SU-DHL-6 (cell line): ENCODE measurements around the gene PGAP3.
A peak's percentile ranks its signal among the peaks of the same experiment; 100 is the strongest.

Experiments used
- H2AFZ ChIP-seq: fragments of 200-600 bp; sonication (generic); 2 replicates; pipeline ENCODE4 v1.6.1; 2014; ENCODE audit warnings: low read depth, mild to moderate bottlenecking, moderate library complexity, mixed read lengths, antibody characterized with exemption, low read length; ENCODE audit not compliant: severe bottlenecking
- H3F3A ChIP-seq: fragments of 200-600 bp; shearing (Covaris generic); 2 replicates; pipeline ENCODE4 v1.6.0; 2016; ENCODE audit warnings: antibody characterized with exemption, mild to moderate bottlenecking; ENCODE audit not compliant: insufficient read depth
- H3K27ac ChIP-seq: fragments of 200-600 bp; sonication (generic); 2 replicates; pipeline ENCODE4 v1.5.1; 2016; ENCODE audit warnings: low read depth, mild to moderate bottlenecking, low read length, moderate library complexity, mixed read lengths
- H3K27me3 ChIP-seq: fragments of 200-600 bp; sonication (generic), shearing (Covaris generic); 2 replicates; pipeline ENCODE4 v1.6.0; 2014; ENCODE audit warnings: mild to moderate bottlenecking, low read length
- H3K36me3 ChIP-seq: fragments of 200-600 bp; sonication (generic); 2 replicates; pipeline ENCODE4 v1.6.1; 2014; ENCODE audit warnings: mild to moderate bottlenecking, low read length, mixed read lengths
- H3K4me2 ChIP-seq: fragments of 300-600, 200-600 bp; shearing (Covaris generic), sonication (generic); 2 replicates; pipeline ENCODE4 v1.6.0; 2014; ENCODE audit warnings: low read length, low read depth, mild to moderate bottlenecking; ENCODE audit not compliant: poor library complexity, severe bottlenecking
- H3K4me3 ChIP-seq: fragments of 200-600 bp; sonication (generic); 2 replicates; pipeline ENCODE4 v1.5.1; 2014; ENCODE audit warnings: antibody characterized with exemption, low read length, mild to moderate bottlenecking, mixed read lengths; ENCODE audit not compliant: insufficient read depth, poor library complexity, severe bottlenecking
- H3K79me2 ChIP-seq: fragments of 200-600 bp; sonication (generic); 2 replicates; pipeline ENCODE4 v1.6.1; 2014; ENCODE audit warnings: mild to moderate bottlenecking, low read length, moderate library complexity; ENCODE audit not compliant: insufficient read depth
- H3K9ac ChIP-seq: fragments of 200-600 bp; sonication (generic); 2 replicates; pipeline ENCODE4 v1.7.0; 2014; ENCODE audit warnings: mild to moderate bottlenecking, low read length
- H3K9me2 ChIP-seq: fragments of 200-600 bp; sonication (generic); replicated peaks from 2 replicates; pipeline ENCODE4 v1.6.1; 2014; ENCODE audit warnings: low read length; ENCODE audit not compliant: insufficient read depth
- H3K9me3 ChIP-seq: fragments of 200-600 bp; sonication (generic); 2 replicates; pipeline ENCODE4 v1.6.1; 2014; ENCODE audit warnings: low read length, mixed read lengths; ENCODE audit not compliant: insufficient read depth
- H4K20me1 ChIP-seq: fragments of 200-600 bp; sonication (generic); 2 replicates; pipeline ENCODE4 v1.6.1; 2014; ENCODE audit warnings: low read depth, mild to moderate bottlenecking, antibody characterized with exemption, low read length, moderate library complexity, mixed read lengths
- EZH2phosphoT487 ChIP-seq: fragments of 200-600 bp; sonication (generic), shearing (Covaris generic); conservative IDR thresholded peaks from 2 replicates; pipeline ENCODE4 v1.6.1; 2018; ENCODE audit warnings: mild to moderate bottlenecking, antibody characterized with exemption, low read length, moderate library complexity, mixed read lengths
- TF ChIP-seq, protein P1 (sequence below): fragments of 200-600 bp; sonication (generic); IDR thresholded peaks from one replicate; pipeline ENCODE4 v1.5.1; 2017; ENCODE audit warnings: antibody characterized with exemption, mild to moderate bottlenecking, low read length, moderate library complexity; ENCODE audit not compliant: insufficient read depth, poor library complexity, severe bottlenecking

PGAP3 gene

DNA sequence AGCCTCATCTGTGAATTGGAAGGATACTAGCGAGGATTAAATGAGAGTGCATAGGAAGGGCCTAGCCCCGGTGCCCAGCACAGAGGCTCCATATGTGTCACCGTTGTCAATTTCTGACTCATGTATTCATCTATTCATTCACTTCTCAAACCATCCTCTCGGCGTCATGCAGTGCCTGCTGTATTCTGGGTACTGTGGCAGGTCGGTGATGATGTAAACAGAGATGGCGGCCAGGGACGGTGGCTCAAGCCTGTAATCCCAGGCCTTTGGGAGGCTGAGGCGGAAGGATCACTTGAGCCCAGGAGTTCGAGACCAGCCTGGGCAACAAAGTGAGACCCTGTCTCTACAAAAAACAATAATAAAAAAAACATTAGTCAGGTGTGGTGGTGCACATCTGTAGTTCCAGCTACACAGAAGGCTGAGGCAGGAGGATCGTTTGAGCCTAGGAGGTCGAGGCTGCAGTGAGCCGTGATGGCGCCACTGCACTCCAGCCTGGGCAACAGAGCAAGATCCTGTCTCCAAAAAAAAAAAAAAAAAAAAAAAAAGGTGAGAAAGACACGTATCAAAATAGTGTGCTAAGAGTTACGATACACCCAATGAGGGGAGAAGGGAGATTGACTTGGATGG, 65.4 kb downstream of the PGAP3 start:
- H3K4me3 ChIP-seq = no peak overlapping the region

DNA sequence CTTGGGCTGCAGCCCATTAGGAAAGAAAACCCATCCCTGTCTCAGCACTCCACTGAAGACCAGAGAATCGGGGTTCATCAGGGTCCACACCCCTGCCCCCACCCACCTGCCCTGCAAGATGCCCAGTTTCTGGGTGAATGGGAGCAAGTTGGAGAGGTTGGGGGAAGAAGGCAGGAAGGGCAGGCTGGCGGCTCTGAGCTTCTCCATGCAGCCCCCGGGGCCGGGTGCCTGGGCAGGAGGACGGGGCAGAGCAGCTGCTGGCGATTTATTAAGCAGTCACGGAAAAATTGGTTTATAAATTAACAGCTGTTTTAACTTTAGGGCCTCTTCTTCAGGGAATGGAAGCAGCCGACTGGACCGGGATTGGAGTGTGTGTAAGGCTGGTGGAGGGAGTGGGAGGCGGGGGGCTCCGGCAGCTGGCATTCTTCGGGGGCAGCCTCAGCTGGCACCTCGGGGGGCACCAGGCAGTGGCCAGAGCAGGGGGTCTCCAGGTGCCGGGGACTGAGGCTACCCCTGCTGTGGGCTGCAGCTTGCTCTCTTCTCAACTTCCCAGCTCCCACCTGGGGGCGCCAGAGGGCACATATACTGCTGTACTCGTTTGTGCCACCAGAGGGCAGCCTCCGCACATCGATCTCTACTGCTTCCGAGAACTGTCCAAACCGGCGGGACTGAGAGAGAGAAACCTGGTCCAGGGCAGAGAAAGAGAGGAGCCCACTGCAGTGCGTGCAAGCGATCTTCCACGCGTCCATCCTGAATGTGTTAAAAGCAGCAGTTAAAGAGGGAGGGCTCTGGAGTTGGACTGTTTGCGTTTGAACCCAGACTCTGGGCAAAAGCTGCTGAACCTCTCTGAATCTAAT, 66.1 kb downstream of the PGAP3 start:
- Histone ChIP-seq H3K9ac (peak overlapping the region; percentile 30; the same call in 1 of the 2 replicates), H3K36me3 (no peaks in the 10 kb centered on the region), H3K9me2 (no peaks in the 10 kb centered on the region), H3K27me3 (no peaks in the 10 kb centered on the region), H3K4me2 (peak overlapping the region; percentile 44), H3K9me3 (no peaks in the 10 kb centered on the region), H3K27ac (no peak overlapping the region), H2AFZ (peak overlapping the region; percentile 68), H4K20me1 (no peaks in the 10 kb centered on the region), H3K4me3 (no peak overlapping the region), H3K79me2 (no peaks in the 10 kb centered on the region), H3F3A (peaks cover 23% of the 10 kb centered on the region)
- TF ChIP-seq, protein P1, sequence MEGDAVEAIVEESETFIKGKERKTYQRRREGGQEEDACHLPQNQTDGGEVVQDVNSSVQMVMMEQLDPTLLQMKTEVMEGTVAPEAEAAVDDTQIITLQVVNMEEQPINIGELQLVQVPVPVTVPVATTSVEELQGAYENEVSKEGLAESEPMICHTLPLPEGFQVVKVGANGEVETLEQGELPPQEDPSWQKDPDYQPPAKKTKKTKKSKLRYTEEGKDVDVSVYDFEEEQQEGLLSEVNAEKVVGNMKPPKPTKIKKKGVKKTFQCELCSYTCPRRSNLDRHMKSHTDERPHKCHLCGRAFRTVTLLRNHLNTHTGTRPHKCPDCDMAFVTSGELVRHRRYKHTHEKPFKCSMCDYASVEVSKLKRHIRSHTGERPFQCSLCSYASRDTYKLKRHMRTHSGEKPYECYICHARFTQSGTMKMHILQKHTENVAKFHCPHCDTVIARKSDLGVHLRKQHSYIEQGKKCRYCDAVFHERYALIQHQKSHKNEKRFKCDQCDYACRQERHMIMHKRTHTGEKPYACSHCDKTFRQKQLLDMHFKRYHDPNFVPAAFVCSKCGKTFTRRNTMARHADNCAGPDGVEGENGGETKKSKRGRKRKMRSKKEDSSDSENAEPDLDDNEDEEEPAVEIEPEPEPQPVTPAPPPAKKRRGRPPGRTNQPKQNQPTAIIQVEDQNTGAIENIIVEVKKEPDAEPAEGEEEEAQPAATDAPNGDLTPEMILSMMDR = peak; percentile 100
- no peak for TF ChIP-seq EZH2phosphoT487

More for the DNA sequence above, 65.4 kb downstream of the PGAP3 start:
- Histone ChIP-seq H2AFZ (peak overlapping the region; percentile 68), H3K4me2 (peak overlapping the region; percentile 44), H3K27me3 (no peaks in the 10 kb centered on the region), H3K9me3 (no peaks in the 10 kb centered on the region), H3K79me2 (no peaks in the 10 kb centered on the region), H3F3A (peaks cover 15% of the 10 kb centered on the region; the same call in 1 of the 2 replicates), H3K27ac (no peak overlapping the region), H4K20me1 (no peaks in the 10 kb centered on the region), H3K9me2 (no peaks in the 10 kb centered on the region), H3K36me3 (no peaks in the 10 kb centered on the region), H3K9ac (peak overlapping the region; percentile 30; the same call in 1 of the 2 replicates)
- TF ChIP-seq, protein P1 = no peak
- TF ChIP-seq EZH2phosphoT487 = no peak
